GM23338 (cell line): ENCODE data around the gene DSC2. TPM values are rescaled to one million over a fixed set of nuclear protein-coding genes. Genes with fewer than 3 reads are reported as not detected.

ENCODE experiments used
- ATAC-seq: fragments of 200-7000 bp; cut with Tn5 transposase; 3 replicates; pipeline ENCODE4 v1.9.1; 2020
- DNase-seq: peaks from one replicate; pipeline ENCODE4 v3.0.0-alpha.2; 2015; ENCODE audit warnings: low spot score
- H2AFZ ChIP-seq: fragments of 200-600 bp; sonication (generic); 2 replicates; pipeline ENCODE4 v1.8.0; 2016; ENCODE audit warnings: antibody characterized with exemption, mild to moderate bottlenecking, moderate library complexity
- H3F3A ChIP-seq: fragments of 200-600 bp; sonication (generic); replicated peaks from 2 replicates; pipeline ENCODE4 v1.8.0; 2017; ENCODE audit warnings: antibody characterized with exemption, mixed run types, low read depth
- H3K27ac ChIP-seq: fragments of 200-600 bp; sonication (generic); 2 replicates; pipeline ENCODE4 v1.6.1; 2016; ENCODE audit warnings: low read depth
- H3K27me3 ChIP-seq: fragments of 200-600 bp; sonication (generic); 2 replicates; pipeline ENCODE4 v1.8.0; 2016; ENCODE audit warnings: mild to moderate bottlenecking, mixed run types, moderate library complexity; ENCODE audit not compliant: insufficient read depth
- H3K36me3 ChIP-seq: fragments of 200-600 bp; sonication (generic); 2 replicates; pipeline ENCODE4 v1.8.0; 2016; ENCODE audit warnings: mild to moderate bottlenecking; ENCODE audit not compliant: insufficient read depth
- H3K4me1 ChIP-seq: fragments of 200-600 bp; sonication (generic); 2 replicates; pipeline ENCODE4 v1.8.0; 2016; ENCODE audit warnings: mild to moderate bottlenecking, moderate library complexity; ENCODE audit not compliant: insufficient read depth
- H3K4me2 ChIP-seq: fragments of 200-600 bp; sonication (generic); 2 replicates; pipeline ENCODE4 v1.7.1; 2017; ENCODE audit warnings: mixed run types
- H3K4me3 ChIP-seq: fragments of 200-600 bp; sonication (generic); 2 replicates; pipeline ENCODE4 v1.6.1; 2016; ENCODE audit warnings: mixed run types
- H3K79me2 ChIP-seq: fragments of 200-600 bp; sonication (generic); replicated peaks from 2 replicates; pipeline ENCODE4 v1.8.0; 2017; ENCODE audit warnings: mild to moderate bottlenecking; ENCODE audit not compliant: insufficient read depth
- H3K9me2 ChIP-seq: fragments of 200-600 bp; sonication (generic); 2 replicates; pipeline ENCODE4 v1.8.0; 2017; ENCODE audit not compliant: insufficient read depth
- H4K20me1 ChIP-seq: fragments of 200-600 bp; sonication (generic); replicated peaks from 2 replicates; pipeline ENCODE4 v1.8.0; 2017; ENCODE audit warnings: mild to moderate bottlenecking; ENCODE audit not compliant: insufficient read depth
- H3K27ac Mint-ChIP-seq: 2 replicates; pipeline ENCODE4 v1.8.0; 2020; ENCODE audit warnings: inconsistent platforms, mild to moderate bottlenecking, moderate library complexity, mixed read lengths
- H3K27me3 Mint-ChIP-seq: 3 replicates; pipeline ENCODE4 v1.8.0; 2022; ENCODE audit warnings: low read depth, mild to moderate bottlenecking, moderate library complexity, mixed read lengths, inconsistent platforms; ENCODE audit not compliant: insufficient read depth, poor library complexity
- H3K36me3 Mint-ChIP-seq: 3 replicates; pipeline ENCODE4 v1.8.0; 2021; ENCODE audit warnings: low read depth, mild to moderate bottlenecking, inconsistent platforms, moderate library complexity, mixed read lengths
- H3K4me1 Mint-ChIP-seq: 3 replicates; pipeline ENCODE4 v1.8.0; 2020; ENCODE audit warnings: mild to moderate bottlenecking, inconsistent platforms, mixed read lengths
- H3K4me3 Mint-ChIP-seq: 3 replicates; pipeline ENCODE4 v1.8.0; 2021; ENCODE audit warnings: moderate library complexity, mild to moderate bottlenecking, inconsistent platforms, mixed read lengths
- H3K9me3 Mint-ChIP-seq: 3 replicates; pipeline ENCODE4 v1.8.0; 2020; ENCODE audit warnings: moderate library complexity, mild to moderate bottlenecking, inconsistent platforms, mixed read lengths
- CREB1 ChIP-seq: fragments of 250-450 bp; sonication (Bioruptor Pico); IDR thresholded peaks from 2 replicates; pipeline ENCODE4 v1.5.0; 2020; ENCODE audit warnings: low read depth, mild to moderate bottlenecking, moderate library complexity
- CTCF ChIP-seq, 2 experiments: fragments of 200-600 bp in 1 of 2; sonication (generic) in 1 of 2; conservative IDR thresholded peaks; 2 replicates each; pipeline versions ENCODE4 v1.5.1 to v1.6.1; 2016 to 2017; ENCODE audit warnings: antibody characterized with exemption in 2 of 2, low read depth in 2 of 2, mild to moderate bottlenecking in 2 of 2, moderate library complexity in 1 of 2
- ETS1 ChIP-seq: IDR thresholded peaks from 2 replicates; pipeline ENCODE4 v1.6.1; 2016; ENCODE audit warnings: antibody characterized with exemption
- EZH2 ChIP-seq: fragments of 200-600 bp; sonication (generic); IDR thresholded peaks from one replicate; pipeline ENCODE4 v1.8.0; 2017; ENCODE audit warnings: antibody characterized with exemption, mild to moderate bottlenecking, low read depth; ENCODE audit not compliant: unreplicated experiment
- JUNB ChIP-seq: IDR thresholded peaks from one replicate; pipeline ENCODE4 v1.6.1; 2016; ENCODE audit warnings: antibody characterized with exemption; ENCODE audit not compliant: unreplicated experiment
- NANOG ChIP-seq: IDR thresholded peaks from 2 replicates; pipeline ENCODE4 v1.6.1; 2016; ENCODE audit warnings: antibody characterized with exemption, borderline replicate concordance
- POLR2AphosphoS5 ChIP-seq: IDR thresholded peaks from 2 replicates; pipeline ENCODE4 v1.6.1; 2016; ENCODE audit warnings: antibody characterized with exemption, low read depth
- REST ChIP-seq: IDR thresholded peaks from one replicate; pipeline ENCODE4 v1.6.1; 2018; ENCODE audit warnings: antibody characterized with exemption; ENCODE audit not compliant: unreplicated experiment
- STAT1 ChIP-seq: IDR thresholded peaks from one replicate; pipeline ENCODE4 v1.6.1; 2016; ENCODE audit warnings: antibody characterized with exemption; ENCODE audit not compliant: unreplicated experiment
- ZNF114 ChIP-seq: fragments of 250-450 bp; sonication (Bioruptor Pico); IDR thresholded peaks from 2 replicates; pipeline ENCODE4 v1.5.0; 2020; ENCODE audit warnings: mild to moderate bottlenecking, moderate library complexity
- ZNF331 ChIP-seq: fragments of 250-450 bp; sonication (Bioruptor Pico); IDR thresholded peaks from 2 replicates; pipeline ENCODE4 v1.5.0; 2020; ENCODE audit warnings: low read depth, mild to moderate bottlenecking, moderate library complexity
- ZNF462 ChIP-seq: fragments of 250-450 bp; sonication (Bioruptor Pico); IDR thresholded peaks from 2 replicates; pipeline ENCODE4 v1.5.0; 2020; ENCODE audit warnings: mild to moderate bottlenecking, moderate library complexity
- polyA plus RNA-seq: library from polyadenylated mRNA; unstranded; fragments of >200 nt; fragmentation: Nextera tagmentation; extraction: Ambion mirVana; gene quantifications from 2 replicates; pipeline ENCODE4 v1.2.1, GENCODE V29; 2016
- total RNA-seq: library from RNA; depleted of rRNA; stranded (reverse); fragments of >200 nt; shearing (Covaris generic); gene quantifications from 2 replicates; pipeline ENCODE4 v1.2.3, GENCODE V29; 2014

DSC2 gene
- total and polyA plus RNA-seq, 2 experiments from 2014 or later, result 10.5 to 20.4 TPM

GRCh38 chr18:31116853-31117595, 14.8 kb upstream of the DSC2 start:
- Histone ChIP-seq H2AFZ (no peak overlapping the region; the same call in 1 of the 2 replicates), H3K36me3 (no peaks in the 10 kb centered on the region), H3F3A (no peaks in the 10 kb centered on the region), H3K4me1 (peaks cover 11% of the 10 kb centered on the region), H3K79me2 (no peaks in the 10 kb centered on the region), H3K27me3 (no peaks in the 10 kb centered on the region), H3K9me2 (peaks cover 8% of the 10 kb centered on the region; the same call in 1 of the 2 replicates), H4K20me1 (no peaks in the 10 kb centered on the region), H3K27ac (no peak overlapping the region), H3K4me3 (no peak overlapping the region), H3K4me2 (no peak overlapping the region)
- no peak for ATAC-seq
- Mint-ChIP-seq H3K4me3 (no peak overlapping the region), H3K9me3 (no peaks in the 10 kb centered on the region), H3K27ac (no peak overlapping the region), H3K4me1 (peaks cover 15% of the 10 kb centered on the region), H3K27me3 (no peaks in the 10 kb centered on the region), H3K36me3 (no peaks in the 10 kb centered on the region)
- no peak for TF ChIP-seq EZH2
- TF ChIP-seq ETS1, result no peak
- TF ChIP-seq CREB1 (CRISPR knock-in tag), result no peak
- TF ChIP-seq CTCF (conservative IDR thresholded peaks at IDR 0.05; ENCODE audit: low read depth in 2 of 2), result no peak
- TF ChIP-seq JUNB, result no peak
- no peak for TF ChIP-seq REST
- no peak for TF ChIP-seq ZNF462 (CRISPR knock-in tag)
- no peak for TF ChIP-seq STAT1
- TF ChIP-seq NANOG, result no peak
- no peak for TF ChIP-seq ZNF114 (CRISPR knock-in tag)
- no peak for TF ChIP-seq ZNF331 (CRISPR knock-in tag)
- no peak for TF ChIP-seq POLR2AphosphoS5
- DNase-seq, result no peak
